BE2C (cell line): Measurements from ENCODE around the gene COX7A2.

Source experiments
- DNase-seq: peaks from one replicate; pipeline ENCODE4 v3.0.0-alpha.2; 2020
- H3K27me3 ChIP-seq: fragments of 250-450 bp; sonication (Bioruptor Pico); 2 replicates; pipeline ENCODE4 v1.5.1; 2020; ENCODE audit warnings: mild to moderate bottlenecking
- H3K36me3 ChIP-seq: fragments of 250-450 bp; sonication (Bioruptor Pico); 2 replicates; pipeline ENCODE4 v1.5.1; 2020; ENCODE audit warnings: mild to moderate bottlenecking
- H3K4me1 ChIP-seq: fragments of 250-450 bp; sonication (Bioruptor Pico); 2 replicates; pipeline ENCODE4 v1.5.1; 2020
- H3K4me3 ChIP-seq: 2 replicates; pipeline ENCODE4 v1.5.1; 2011; ENCODE audit warnings: low read depth, low read length
- H3K9me3 ChIP-seq: fragments of 250-450 bp; sonication (Bioruptor Pico); 2 replicates; pipeline ENCODE4 v1.5.1; 2020
- TF ChIP-seq, protein P1 (sequence below): IDR thresholded peaks from 2 replicates; pipeline ENCODE4 v1.5.1; 2012; ENCODE audit warnings: mild to moderate bottlenecking, low read depth, low read length

The COX7A2 gene

DNA sequence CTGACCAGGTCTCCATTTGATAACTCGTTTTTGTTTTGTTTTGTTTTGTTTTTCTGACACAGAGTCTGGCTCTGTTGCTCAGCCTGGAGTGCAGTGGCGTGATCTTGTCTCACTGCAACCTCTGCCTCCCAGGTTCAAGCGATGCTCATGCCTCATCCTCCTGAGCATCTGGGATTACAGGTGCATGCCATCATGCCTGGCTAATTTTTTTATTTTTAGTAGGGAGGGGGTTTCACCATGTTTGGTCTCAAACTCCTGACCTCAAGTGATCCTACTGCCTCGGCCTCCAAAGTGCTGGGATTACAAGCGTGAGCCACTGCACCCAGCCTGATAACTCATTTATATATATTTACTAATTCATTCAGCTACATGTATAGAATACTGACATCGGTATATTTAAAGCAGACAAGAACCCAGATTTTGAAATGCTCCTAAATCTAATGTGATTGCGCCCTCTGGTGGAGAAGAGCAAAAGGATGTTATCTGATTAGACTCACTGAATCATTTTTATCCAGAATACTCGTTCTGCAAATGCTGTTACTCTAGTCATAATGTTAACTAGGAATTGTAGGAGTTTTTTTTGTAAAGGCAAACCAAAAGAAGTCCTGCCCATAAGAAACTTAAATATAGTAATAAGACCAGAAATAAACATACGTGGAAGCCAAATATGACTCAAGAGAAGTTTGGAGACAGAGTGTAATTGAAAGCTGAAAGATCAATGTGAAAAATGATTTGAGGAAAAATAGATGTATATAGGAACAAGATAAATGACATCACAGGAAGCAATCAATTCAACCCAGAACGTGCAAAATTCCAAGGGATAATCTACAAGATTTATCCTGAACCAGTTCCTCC, 32.5 kb downstream of the COX7A2 start:
- H3K4me1 ChIP-seq, result no peaks in the 10 kb centered on the region
- H3K27me3 ChIP-seq, result peaks cover 34% of the 10 kb centered on the region
- H3K36me3 ChIP-seq, result no peaks in the 10 kb centered on the region
- no peak overlapping the region for H3K4me3 ChIP-seq
- DNase-seq, result peak; percentile 65
- no peaks in the 10 kb centered on the region for H3K9me3 ChIP-seq
- TF ChIP-seq, protein P1, sequence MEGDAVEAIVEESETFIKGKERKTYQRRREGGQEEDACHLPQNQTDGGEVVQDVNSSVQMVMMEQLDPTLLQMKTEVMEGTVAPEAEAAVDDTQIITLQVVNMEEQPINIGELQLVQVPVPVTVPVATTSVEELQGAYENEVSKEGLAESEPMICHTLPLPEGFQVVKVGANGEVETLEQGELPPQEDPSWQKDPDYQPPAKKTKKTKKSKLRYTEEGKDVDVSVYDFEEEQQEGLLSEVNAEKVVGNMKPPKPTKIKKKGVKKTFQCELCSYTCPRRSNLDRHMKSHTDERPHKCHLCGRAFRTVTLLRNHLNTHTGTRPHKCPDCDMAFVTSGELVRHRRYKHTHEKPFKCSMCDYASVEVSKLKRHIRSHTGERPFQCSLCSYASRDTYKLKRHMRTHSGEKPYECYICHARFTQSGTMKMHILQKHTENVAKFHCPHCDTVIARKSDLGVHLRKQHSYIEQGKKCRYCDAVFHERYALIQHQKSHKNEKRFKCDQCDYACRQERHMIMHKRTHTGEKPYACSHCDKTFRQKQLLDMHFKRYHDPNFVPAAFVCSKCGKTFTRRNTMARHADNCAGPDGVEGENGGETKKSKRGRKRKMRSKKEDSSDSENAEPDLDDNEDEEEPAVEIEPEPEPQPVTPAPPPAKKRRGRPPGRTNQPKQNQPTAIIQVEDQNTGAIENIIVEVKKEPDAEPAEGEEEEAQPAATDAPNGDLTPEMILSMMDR, result peak; percentile 74

DNA sequence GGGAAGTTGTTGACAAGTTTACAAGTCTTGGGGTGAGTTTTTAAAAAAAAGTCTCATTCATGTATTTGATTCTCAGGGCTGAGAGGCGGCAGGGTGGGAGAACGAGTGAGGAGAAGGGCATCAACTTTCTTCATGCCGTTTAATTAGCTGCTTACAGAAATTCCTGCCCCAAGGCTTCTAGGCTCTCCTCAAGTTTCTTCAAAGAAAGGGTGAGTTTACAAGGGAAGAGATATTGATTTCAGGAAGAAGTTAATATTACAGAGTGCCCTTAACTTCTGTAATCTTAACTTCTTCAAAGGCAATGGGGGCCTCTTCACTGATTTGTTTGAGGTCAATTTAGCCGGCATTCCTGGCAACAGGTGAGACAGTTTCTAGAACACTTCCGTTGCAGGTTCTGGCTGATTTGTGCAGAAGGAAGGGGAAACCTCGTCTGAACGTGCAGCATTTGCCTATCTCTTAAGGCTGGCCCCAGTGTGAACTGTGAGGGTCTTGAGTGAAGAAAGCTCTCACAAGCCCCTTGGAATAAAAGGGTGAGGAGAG, 34.3 kb downstream of the COX7A2 start:
- Histone ChIP-seq H3K9me3 (no peaks in the 10 kb centered on the region), H3K36me3 (no peaks in the 10 kb centered on the region), H3K4me3 (no peak overlapping the region), H3K27me3 (peaks cover 52% of the 10 kb centered on the region), H3K4me1 (no peaks in the 10 kb centered on the region)
- TF ChIP-seq, protein P1, result no peak
- DNase-seq, result no peak

GRCh38 chr6:75208298-75209183, 35.1 kb downstream of the COX7A2 start:
- Histone ChIP-seq H3K4me1 (no peaks in the 10 kb centered on the region), H3K4me3 (no peak overlapping the region), H3K9me3 (no peaks in the 10 kb centered on the region), H3K27me3 (peaks cover 59% of the 10 kb centered on the region), H3K36me3 (no peaks in the 10 kb centered on the region)
- TF ChIP-seq, protein P1, result peak; percentile 92
- peak; percentile 79 for DNase-seq

- H3K4me3 ChIP-seq, result no peak overlapping the region
- TF ChIP-seq, protein P1, result no peak
- H3K27me3 ChIP-seq, result peaks cover 77% of the 10 kb centered on the region
Measured at GRCh38 chr6:75206576-75207342, 36.8 kb downstream of the COX7A2 start.

DNA sequence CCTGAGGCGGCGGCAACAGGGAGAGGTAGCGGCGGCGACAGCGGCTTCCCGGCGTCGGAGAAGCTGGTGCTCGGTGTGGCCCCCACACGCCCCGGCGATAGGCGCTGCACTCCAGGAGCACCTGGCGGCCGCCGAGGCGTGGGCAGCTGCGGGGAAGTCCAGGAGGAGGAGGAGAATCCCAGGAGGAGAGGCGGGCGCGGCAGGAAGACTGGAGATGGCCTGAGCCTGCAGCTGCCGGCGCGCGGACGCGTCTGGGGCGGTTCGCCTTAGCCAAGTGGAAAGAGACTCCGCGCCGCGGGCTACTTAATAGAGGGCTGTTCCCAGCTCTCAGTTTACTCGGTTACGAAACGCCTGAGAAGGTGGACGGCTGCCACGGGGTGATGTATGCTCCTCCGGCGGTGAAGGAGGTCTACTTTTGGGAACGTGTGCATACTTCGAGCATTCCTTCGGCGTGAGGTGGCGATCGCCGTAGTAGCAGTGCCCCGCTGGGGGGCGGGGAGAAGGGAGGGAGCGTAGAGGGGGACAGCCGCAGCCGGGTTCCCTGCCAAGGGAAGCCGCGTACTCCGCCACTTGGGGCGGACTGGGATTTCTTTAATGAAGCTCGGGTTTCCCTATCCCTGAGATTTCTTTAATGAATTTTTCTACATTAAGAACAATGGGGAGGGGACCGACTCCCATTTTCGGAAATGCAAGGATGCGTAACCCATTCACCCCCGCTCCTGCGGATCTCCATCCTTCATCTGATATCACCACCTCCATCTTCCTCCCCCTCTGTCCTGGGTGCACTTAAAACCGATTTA, 37.6 kb downstream of the COX7A2 start, which contains the start of gene COL12A1:
COL12A1 (minus strand) TSS at position 278 of the 800 bp plus-strand sequence. CDS start 3,261 bp downstream, outside the sequence.
- peak; percentile 43 for DNase-seq
- Histone ChIP-seq H3K4me1 (no peaks in the 10 kb centered on the region), H3K36me3 (no peaks in the 10 kb centered on the region), H3K27me3 (peaks cover 79% of the 10 kb centered on the region), H3K4me3 (no peak within 1 kb of the TSS), H3K9me3 (no peaks in the 10 kb centered on the region)
- TF ChIP-seq, protein P1, result no peak

More at GRCh38 chr6:75206576-75207342, 36.8 kb downstream of the COX7A2 start:
- no peaks in the 10 kb centered on the region for H3K9me3 ChIP-seq
- no peak for DNase-seq
- H3K36me3 ChIP-seq, result no peaks in the 10 kb centered on the region
- H3K4me1 ChIP-seq, result no peaks in the 10 kb centered on the region
